AG04450 (cell line): ENCODE data around the gene CENPX. TPM values are rescaled to one million over a fixed set of nuclear protein-coding genes. Genes with fewer than 3 reads are reported as not detected.

ENCODE experiments used
- CTCF ChIA-PET: fragments of 300-600, 350-600 bp; formaldehyde crosslinking; extraction: SDS; loops from one replicate; lab custom pipeline; 2022; ENCODE audit warnings: antibody characterized with exemption, inconsistent platforms; lab: Charles Lee
- POLR2A ChIA-PET: fragments of 350-600 bp; formaldehyde crosslinking; extraction: SDS; loops from one replicate; lab custom pipeline; 2021; ENCODE audit warnings: antibody characterized with exemption, inconsistent platforms; lab: Yijun Ruan, JAX
- DNase-seq: peaks from one replicate; pipeline ENCODE4 v3.0.0-alpha.2; 2011; ENCODE audit warnings: low read depth, low spot score
- H3K27ac ChIP-seq: one replicate; pipeline ENCODE4 v1.5.1; 2012; ENCODE audit warnings: low read depth, low read length, control low read depth
- H3K27me3 ChIP-seq: one replicate; pipeline ENCODE4 v1.6.0; 2012; ENCODE audit warnings: low read length; ENCODE audit not compliant: control insufficient read depth, insufficient read depth
- H3K4me3 ChIP-seq: 2 replicates; pipeline ENCODE4 v1.5.1; 2011; ENCODE audit warnings: mild to moderate bottlenecking, low read depth, low read length, control low read depth
- H3K9me3 ChIP-seq: 2 replicates; pipeline ENCODE4 v1.5.1; 2012; ENCODE audit warnings: low read length; ENCODE audit not compliant: control insufficient read depth, insufficient read depth
- polyA plus RNA-seq: library from polyadenylated mRNA; depleted of rRNA; stranded (reverse); fragments of >200 nt; gene quantifications from 2 replicates; pipeline ENCODE4 v1.2.3, GENCODE V29; 2011
- TF ChIP-seq, protein P1 (sequence below): IDR thresholded peaks from 2 replicates; pipeline ENCODE4 v1.5.1; 2011; ENCODE audit warnings: low read depth, low read length, control low read depth, inconsistent platforms

The CENPX gene
- polyA plus RNA-seq, 1 experiment: 32.5 TPM

DNA sequence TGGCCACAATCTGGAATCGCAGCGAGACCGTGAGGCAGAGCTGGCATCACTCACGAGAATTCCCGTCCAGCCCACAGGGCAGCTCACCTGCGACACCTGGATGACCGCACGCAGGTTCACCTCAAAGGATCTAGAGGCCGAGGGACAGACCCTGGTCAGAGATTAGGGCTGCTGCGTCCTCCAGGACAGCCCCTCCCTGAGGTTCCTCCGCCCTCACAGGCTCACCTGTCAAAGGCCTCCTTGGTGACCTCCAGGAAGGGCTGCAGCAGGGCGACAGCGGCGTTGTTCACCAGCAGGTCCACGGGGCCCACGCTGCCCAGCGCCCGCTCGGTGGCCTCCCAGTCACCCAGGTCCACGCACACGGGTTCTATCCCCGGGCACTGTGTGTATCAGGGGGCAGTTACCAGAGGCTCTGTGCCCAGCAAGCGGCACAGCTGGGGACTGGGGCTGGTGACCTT lies 14.0 kb upstream of the CENPX start:
- Histone ChIP-seq H3K27me3 (no peaks in the 10 kb centered on the region), H3K9me3 (no peaks in the 10 kb centered on the region; the same call in 1 of the 2 replicates), H3K27ac (peak overlapping the region; percentile 61), H3K4me3 (peak overlapping the region; percentile 74)
- ChIA-PET CTCF (interaction anchor here (0.6 to 1.3 kb wide), 3 partner anchors 77 to 122 kb away, joined by 3 to 6 read pairs (median 4); no protein-coding TSS in a partner anchor), POLR2A (no interaction called here)
- no peak for DNase-seq
- TF ChIP-seq, protein P1, sequence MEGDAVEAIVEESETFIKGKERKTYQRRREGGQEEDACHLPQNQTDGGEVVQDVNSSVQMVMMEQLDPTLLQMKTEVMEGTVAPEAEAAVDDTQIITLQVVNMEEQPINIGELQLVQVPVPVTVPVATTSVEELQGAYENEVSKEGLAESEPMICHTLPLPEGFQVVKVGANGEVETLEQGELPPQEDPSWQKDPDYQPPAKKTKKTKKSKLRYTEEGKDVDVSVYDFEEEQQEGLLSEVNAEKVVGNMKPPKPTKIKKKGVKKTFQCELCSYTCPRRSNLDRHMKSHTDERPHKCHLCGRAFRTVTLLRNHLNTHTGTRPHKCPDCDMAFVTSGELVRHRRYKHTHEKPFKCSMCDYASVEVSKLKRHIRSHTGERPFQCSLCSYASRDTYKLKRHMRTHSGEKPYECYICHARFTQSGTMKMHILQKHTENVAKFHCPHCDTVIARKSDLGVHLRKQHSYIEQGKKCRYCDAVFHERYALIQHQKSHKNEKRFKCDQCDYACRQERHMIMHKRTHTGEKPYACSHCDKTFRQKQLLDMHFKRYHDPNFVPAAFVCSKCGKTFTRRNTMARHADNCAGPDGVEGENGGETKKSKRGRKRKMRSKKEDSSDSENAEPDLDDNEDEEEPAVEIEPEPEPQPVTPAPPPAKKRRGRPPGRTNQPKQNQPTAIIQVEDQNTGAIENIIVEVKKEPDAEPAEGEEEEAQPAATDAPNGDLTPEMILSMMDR: no peak

DNA sequence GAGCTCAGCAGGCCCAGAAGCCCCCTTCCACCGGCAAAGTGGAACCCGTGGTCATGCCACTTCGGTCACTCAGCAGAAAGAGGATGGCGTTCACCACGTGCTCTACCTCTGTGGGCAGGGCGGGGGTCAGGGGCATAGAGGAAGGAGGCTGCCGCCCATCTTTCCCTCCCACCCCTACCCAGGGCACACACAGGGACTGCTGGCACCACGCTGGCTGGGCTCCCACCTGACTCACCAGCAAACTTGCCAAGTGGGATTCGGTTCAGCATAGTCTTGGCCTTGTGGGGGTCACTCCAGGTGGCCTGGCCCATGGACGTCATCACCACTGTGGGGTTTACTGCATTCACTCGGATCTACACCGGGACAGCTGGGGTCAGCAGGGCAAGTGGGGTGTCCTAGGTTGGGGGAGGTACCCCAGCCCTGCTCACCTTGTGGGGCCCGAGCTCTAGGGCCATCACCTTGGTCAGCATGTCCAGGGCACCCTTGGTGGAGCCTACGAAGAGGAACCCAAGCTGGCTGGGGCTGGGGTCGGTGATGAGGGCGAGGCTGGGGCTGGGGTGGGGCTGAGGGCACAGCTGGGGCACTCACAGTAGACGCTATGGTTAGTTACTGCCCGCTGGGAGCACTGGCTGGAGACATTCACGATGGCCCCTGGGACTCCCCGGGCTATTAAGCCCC lies 13.4 kb upstream of the CENPX start:
- POLR2A ChIA-PET: no interaction called here
- Histone ChIP-seq H3K27me3 (no peaks in the 10 kb centered on the region), H3K27ac (no peak overlapping the region), H3K9me3 (no peaks in the 10 kb centered on the region; the same call in 1 of the 2 replicates), H3K4me3 (peak overlapping the region; percentile 74; the same call in 1 of the 2 replicates)
- TF ChIP-seq, protein P1: no peak
- DNase-seq: no peak
- CTCF ChIA-PET: interaction anchor here (0.5 to 1.2 kb wide), 3 partner anchors 74 to 123 kb away, joined by 3 to 4 read pairs (median 3); no protein-coding TSS in a partner anchor

DNA sequence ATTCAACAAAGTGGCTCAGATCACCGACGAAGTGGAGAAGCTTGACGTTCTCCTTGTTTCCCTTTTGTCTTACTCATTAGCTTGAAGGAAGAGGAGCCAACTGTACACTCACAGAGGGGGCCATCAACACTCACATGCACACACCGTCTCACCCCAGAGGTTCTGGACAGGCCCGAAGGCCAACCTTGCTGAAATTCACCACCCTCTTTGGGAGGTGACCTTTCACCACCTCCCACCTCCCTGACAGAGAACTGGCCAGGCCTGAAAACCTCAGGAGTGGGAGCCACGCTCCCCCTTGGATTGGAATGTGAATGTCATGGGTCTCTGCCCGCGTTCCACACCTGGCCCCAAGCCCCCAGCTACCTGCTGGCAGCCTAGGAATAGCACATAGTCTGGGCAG lies 12.8 kb upstream of the CENPX start:
- ChIA-PET CTCF (no interaction called here), POLR2A (interaction anchor here (0.6 kb wide), 1 partner anchor 174 kb away, joined by 4 read pairs; no protein-coding TSS in a partner anchor)
- Histone ChIP-seq H3K4me3 (no peak overlapping the region), H3K9me3 (no peaks in the 10 kb centered on the region; the same call in 1 of the 2 replicates), H3K27ac (no peak overlapping the region), H3K27me3 (no peaks in the 10 kb centered on the region)
- DNase-seq: no peak
- TF ChIP-seq, protein P1: no peak

DNA sequence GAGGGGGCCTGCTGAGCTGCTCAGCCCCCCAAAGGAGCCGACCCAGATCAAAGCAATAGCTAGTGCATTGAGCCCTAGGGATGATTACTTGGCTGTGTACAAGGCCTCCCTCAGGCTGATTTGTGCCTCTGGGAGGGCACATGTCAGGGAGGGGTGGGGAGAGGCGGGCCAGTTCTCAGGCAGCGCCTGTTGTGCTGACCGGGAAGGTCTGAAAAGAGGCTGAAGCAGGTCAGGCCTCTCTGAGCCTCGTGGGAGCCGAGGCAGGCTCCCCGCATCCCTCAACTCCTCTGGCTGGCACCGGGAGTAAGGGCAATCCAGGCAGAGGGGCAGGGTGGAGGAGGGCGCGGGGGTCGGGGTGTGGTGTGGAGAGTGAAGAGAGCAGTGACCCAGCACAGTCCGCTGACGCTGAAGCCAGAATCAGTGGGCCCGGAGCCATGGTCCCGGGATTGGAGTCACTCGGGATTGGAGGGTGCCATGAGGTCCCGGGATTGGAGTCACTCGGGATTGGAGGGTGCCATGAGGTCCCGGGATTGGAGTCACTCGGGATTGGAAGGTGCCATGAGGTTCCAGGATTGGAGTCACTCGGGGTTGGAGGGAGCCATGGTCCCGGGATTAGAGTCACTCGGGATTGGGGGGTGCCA lies 11.8 kb upstream of the CENPX start:
- Histone ChIP-seq H3K27ac (no peak overlapping the region), H3K27me3 (no peaks in the 10 kb centered on the region), H3K4me3 (no peak overlapping the region), H3K9me3 (no peaks in the 10 kb centered on the region; the same call in 1 of the 2 replicates)
- TF ChIP-seq, protein P1: no peak
- CTCF ChIA-PET: no interaction called here
- DNase-seq: no peak
- POLR2A ChIA-PET: no interaction called here
